GM12878 (cell line): ENCODE data around the gene TSSK3. TPM values are rescaled to one million over a fixed set of nuclear protein-coding genes. Genes with fewer than 3 reads are reported as not detected.

ENCODE experiments used
- ATAC-seq: fragments of 200-7000 bp; cut with Tn5 transposase; 3 replicates; pipeline ENCODE4 v1.9.1; 2020; ENCODE audit warnings: mild to moderate bottlenecking, moderate library complexity
- BruUV-seq: library from RNA; stranded (reverse); fragments of 400-500 nt; replicated peaks from 2 replicates; lab custom pipeline; 2021; lab: Mats Ljungman, UMichigan
- CTCF ChIA-PET: fragments of 300-600 bp; sonication (Branson Sonifier 250); formaldehyde crosslinking; extraction: SDS; loops from one replicate; lab custom pipeline; 2021; ENCODE audit warnings: inconsistent platforms; lab: Yijun Ruan, JAX
- POLR2A ChIA-PET: fragments of 350-600 bp; formaldehyde crosslinking; extraction: SDS; loops from one replicate; lab custom pipeline; 2021; ENCODE audit warnings: inconsistent platforms; lab: Charles Lee
- RAD21 ChIA-PET: fragments of 300-600 bp; sonication (Branson Sonifier 250); formaldehyde crosslinking; loops from one replicate; lab custom pipeline; 2023; ENCODE audit warnings: antibody characterized with exemption; ENCODE audit not compliant: unreplicated experiment; lab: Charles Lee
- SMC1A ChIA-PET: fragments of 300-600 bp; sonication (Branson Sonifier 250); formaldehyde crosslinking; loops from one replicate; lab custom pipeline; 2023; ENCODE audit not compliant: unreplicated experiment, uncharacterized antibody; lab: Charles Lee
- DNase-seq: peaks from one replicate; pipeline ENCODE4 v3.0.0-alpha.2; 2011; ENCODE audit warnings: low read depth, low spot score
- FAIRE-seq: peaks from 3 replicates; lab custom pipeline; 2011; peaks lifted over from hg19 to GRCh38; lab: Jason Lieb, UNC
- H2AFZ ChIP-seq: 2 replicates; pipeline ENCODE4 v1.6.0; 2011; ENCODE audit warnings: low read depth, low read length, control low read depth; ENCODE audit not compliant: control insufficient read depth
- H3K27ac ChIP-seq: 2 replicates; pipeline ENCODE4 v1.5.1; 2011; ENCODE audit warnings: control low read depth; ENCODE audit not compliant: control insufficient read depth, insufficient read depth
- H3K27me3 ChIP-seq, 2 experiments: replicated peaks in 1 of 2; 2 replicates each; pipeline versions ENCODE4 v1.6.0 to v1.6.1; 2011; ENCODE audit warnings: low read length in 1 of 2; ENCODE audit not compliant: control insufficient read depth in 2 of 2, insufficient read depth in 2 of 2
- H3K36me3 ChIP-seq, 2 experiments: 2 replicates each; pipeline ENCODE4 v1.5.1; 2011; ENCODE audit warnings: low read length in 1 of 2; ENCODE audit not compliant: control insufficient read depth in 2 of 2, insufficient read depth in 2 of 2
- H3K4me1 ChIP-seq: 2 replicates; pipeline ENCODE4 v1.6.1; 2011; ENCODE audit warnings: mild to moderate bottlenecking, low read length, moderate library complexity, mixed read lengths; ENCODE audit not compliant: control insufficient read depth, insufficient read depth
- H3K4me2 ChIP-seq: 2 replicates; pipeline ENCODE4 v1.6.0; 2011; ENCODE audit warnings: control low read depth; ENCODE audit not compliant: control insufficient read depth, insufficient read depth
- H3K4me3 ChIP-seq: fragments of 200-600 bp; sonication (generic); 2 replicates; pipeline ENCODE4 v1.5.1; 2016
- H3K79me2 ChIP-seq: 2 replicates; pipeline ENCODE4 v1.6.0; 2011; ENCODE audit warnings: low read length; ENCODE audit not compliant: control insufficient read depth, insufficient read depth
- H3K9ac ChIP-seq: 2 replicates; pipeline ENCODE4 v1.8.0; 2011; ENCODE audit warnings: low read length, control low read depth, mixed read lengths; ENCODE audit not compliant: control insufficient read depth, insufficient read depth
- H3K9me3 ChIP-seq: replicated peaks from 3 replicates; pipeline ENCODE4 v1.5.1; 2011; ENCODE audit warnings: mild to moderate bottlenecking, low read length; ENCODE audit not compliant: control insufficient read depth, insufficient read depth
- H4K20me1 ChIP-seq: 2 replicates; pipeline ENCODE4 v1.6.0; 2011; ENCODE audit not compliant: control insufficient read depth, insufficient read depth
- CEBPB ChIP-seq, 2 experiments: fragments of 150-350 bp in 1 of 2; IDR thresholded peaks; 2 replicates each; pipeline ENCODE4 v1.6.1; 2012 to 2014; ENCODE audit warnings: low read depth in 2 of 2, low read length in 2 of 2, borderline replicate concordance in 1 of 2, inconsistent platforms in 1 of 2
- JUND ChIP-seq: IDR thresholded peaks from 2 replicates; pipeline ENCODE4 v1.6.1; 2012; ENCODE audit warnings: low read depth, mild to moderate bottlenecking, low read length, improper control_type of control experiment, moderate library complexity
- KAT2A ChIP-seq: conservative IDR thresholded peaks from 2 replicates; pipeline ENCODE4 v1.6.1; 2011; ENCODE audit warnings: low read depth, low read length; ENCODE audit not compliant: control insufficient read depth
- MEF2A ChIP-seq: IDR thresholded peaks from 2 replicates; pipeline ENCODE4 v1.6.1; 2011; ENCODE audit warnings: low read depth, mild to moderate bottlenecking, low read length, moderate library complexity; ENCODE audit not compliant: insufficient read depth
- NRF1 ChIP-seq: conservative IDR thresholded peaks from 2 replicates; pipeline ENCODE4 v1.6.1; 2011; ENCODE audit warnings: mild to moderate bottlenecking, low read depth, low read length, improper control_type of control experiment
- PKNOX1 ChIP-seq: fragments of 450-650 bp; IDR thresholded peaks from 2 replicates; pipeline ENCODE4 v1.6.1; 2016; ENCODE audit warnings: mild to moderate bottlenecking
- SP1 ChIP-seq: IDR thresholded peaks from one replicate; pipeline ENCODE4 v1.6.1; 2011; ENCODE audit warnings: low read depth, low read length
- SUZ12 ChIP-seq: fragments of 200-600 bp; sonication (generic); IDR thresholded peaks from one replicate; pipeline ENCODE4 v1.6.1; 2018; ENCODE audit warnings: antibody characterized with exemption, mild to moderate bottlenecking; ENCODE audit not compliant: unreplicated experiment
- TARDBP ChIP-seq: IDR thresholded peaks from 2 replicates; pipeline ENCODE4 v1.6.1; 2016; ENCODE audit warnings: borderline replicate concordance
- WGBS: methylation state at CpG from one replicate; pipeline ENCODE4 v1.1.6; 2016; ENCODE audit warnings: low lambda C conversion rate; ENCODE audit not compliant: insufficient replicate concordance, insufficient coverage; ENCODE audit errors: missing lambda C conversion rate; 5-methylcytosine and 5-hydroxymethylcytosine counted together
- in situ Hi-C: fragments of 300-500 bp; cut with MboI; formaldehyde crosslinking; loops from 9 replicates; pipeline ENCODE4 v1.14.3; 2018; ENCODE audit warnings: mixed read lengths
- intact Hi-C: fragments of 100-400 bp; cut with micrococcal nuclease; formaldehyde crosslinking; loops from one replicate; pipeline ENCODE4 v1.14.2; 2022; ENCODE audit not compliant: unreplicated experiment
- polyA plus RNA-seq, 11 experiments: library from polyadenylated mRNA; depleted of rRNA in 4 of 11; unstranded in 6 of 11; stranded (reverse) in 5 of 11; fragments of >200 nt; fragmentation: Nextera tagmentation in 4 of 11; fragmentation: Illumina TruSeq in 1 of 11; extraction: Ambion mirVana in 4 of 11; extraction: Trizol in 1 of 11; gene quantifications; 1 replicate in 1 of 11; 2 replicates in 10 of 11; pipeline versions ENCODE4 v1.2.1 to v1.2.3, GENCODE V29; 2011 to 2016; ENCODE audit warnings: inconsistent platforms in 2 of 11, missing spikeins in 2 of 11, low read depth in 1 of 11
- total RNA-seq, 4 experiments: library from RNA; depleted of rRNA in 3 of 4; stranded (reverse); fragments of >200 nt in 3 of 4; fragmentation: Illumina TruSeq in 1 of 4; extraction: Trizol in 1 of 4; gene quantifications; 2 replicates each; pipeline versions ENCODE4 v1.2.1 to v1.2.3, GENCODE V29; 2013 to 2021
- TF ChIP-seq, protein P1 (sequence below): fragments of 450-650 bp; IDR thresholded peaks from 2 replicates; pipeline ENCODE4 v1.6.1; 2017; ENCODE audit warnings: mild to moderate bottlenecking, moderate library complexity
- TF ChIP-seq, protein P2 (sequence below): IDR thresholded peaks from 2 replicates; pipeline ENCODE4 v1.6.1; 2012; ENCODE audit warnings: improper control_type of control experiment, low read depth, low read length; ENCODE audit not compliant: insufficient replicate concordance

Gene TSSK3
- total and polyA plus RNA-seq, 10 of the 15 experiments (the other 5 are each of a cell fraction or from before 2014, with no cell fraction given) = 0.42 to 0.82 (median 0.60) TPM

- peak within 1 kb of the TSS; percentile 83 for H3K9ac ChIP-seq
- ChIA-PET POLR2A (interaction anchor here (0.5 to 3.8 kb wide), 21 partner anchors 12 to 706 kb away, joined by 3 to 46 read pairs (median 4); partner anchors contain the start of genes BSDC1, CCDC28B, HDAC1 and LCK), RAD21 (interaction anchor here (0.6 to 3.2 kb wide), 25 partner anchors 8 to 228 kb away, joined by 3 to 30 read pairs (median 4); partner anchors contain the start of genes BSDC1, EIF3I, HDAC1 and KPNA6), SMC1A (interaction anchor here (1.0 to 3.4 kb wide), 7 partner anchors 8 to 78 kb away, joined by 3 to 16 read pairs (median 6); partner anchors contain the start of gene BSDC1), CTCF (interaction anchor here (0.7 to 2.4 kb wide), 15 partner anchors 12 to 135 kb away, joined by 3 to 17 read pairs (median 4); partner anchors contain the start of genes BSDC1 and CCDC28B)
- no peaks in the 10 kb centered on the region for H3K9me3 ChIP-seq
- H3K4me1 ChIP-seq = peaks cover 57% of the 10 kb centered on the region
- no peak within 1 kb of the TSS for H2AFZ ChIP-seq
- H3K79me2 ChIP-seq = peaks cover 24% of the 10 kb centered on the region
- no peaks in the 10 kb centered on the region; the same call in 1 of the 2 replicates for H4K20me1 ChIP-seq
- H3K27me3 ChIP-seq = no peaks in the 10 kb centered on the region
- peak within 1 kb of the TSS; percentile 80 for H3K4me3 ChIP-seq
- peak within 1 kb of the TSS; percentile 81 for H3K27ac ChIP-seq
- DNase-seq = no peak
- in situ Hi-C loops = no loop called here
- ATAC-seq = peak; percentile 51
- peak within 1 kb of the TSS; percentile 78 for H3K4me2 ChIP-seq
- WGBS = 2% methylated on average over 41 of the region's 95 CpGs
- FAIRE-seq = no peak
- H3K36me3 ChIP-seq = peaks cover 16% of the 10 kb centered on the region in 2 experiments
- no TSS peak for BruUV-seq
- intact Hi-C loops = loop anchor here (2.0 kb wide), 3 partner anchors 15 to 59 kb away; partner anchors contain the start of gene BSDC1
- TF ChIP-seq NRF1 (peak; percentile 27; the same call in 1 of the 2 replicates), CEBPB (IDR thresholded peaks at IDR 0.05; ENCODE audit: borderline replicate concordance in 1 of 2, low read depth in 2 of 2, low read length in 2 of 2) (no peak), SP1 (no peak), KAT2A (no peak), MEF2A (no peak), JUND (no peak), SUZ12 (no peak), TARDBP (no peak), PKNOX1 (no peak)
- TF ChIP-seq, protein P1, sequence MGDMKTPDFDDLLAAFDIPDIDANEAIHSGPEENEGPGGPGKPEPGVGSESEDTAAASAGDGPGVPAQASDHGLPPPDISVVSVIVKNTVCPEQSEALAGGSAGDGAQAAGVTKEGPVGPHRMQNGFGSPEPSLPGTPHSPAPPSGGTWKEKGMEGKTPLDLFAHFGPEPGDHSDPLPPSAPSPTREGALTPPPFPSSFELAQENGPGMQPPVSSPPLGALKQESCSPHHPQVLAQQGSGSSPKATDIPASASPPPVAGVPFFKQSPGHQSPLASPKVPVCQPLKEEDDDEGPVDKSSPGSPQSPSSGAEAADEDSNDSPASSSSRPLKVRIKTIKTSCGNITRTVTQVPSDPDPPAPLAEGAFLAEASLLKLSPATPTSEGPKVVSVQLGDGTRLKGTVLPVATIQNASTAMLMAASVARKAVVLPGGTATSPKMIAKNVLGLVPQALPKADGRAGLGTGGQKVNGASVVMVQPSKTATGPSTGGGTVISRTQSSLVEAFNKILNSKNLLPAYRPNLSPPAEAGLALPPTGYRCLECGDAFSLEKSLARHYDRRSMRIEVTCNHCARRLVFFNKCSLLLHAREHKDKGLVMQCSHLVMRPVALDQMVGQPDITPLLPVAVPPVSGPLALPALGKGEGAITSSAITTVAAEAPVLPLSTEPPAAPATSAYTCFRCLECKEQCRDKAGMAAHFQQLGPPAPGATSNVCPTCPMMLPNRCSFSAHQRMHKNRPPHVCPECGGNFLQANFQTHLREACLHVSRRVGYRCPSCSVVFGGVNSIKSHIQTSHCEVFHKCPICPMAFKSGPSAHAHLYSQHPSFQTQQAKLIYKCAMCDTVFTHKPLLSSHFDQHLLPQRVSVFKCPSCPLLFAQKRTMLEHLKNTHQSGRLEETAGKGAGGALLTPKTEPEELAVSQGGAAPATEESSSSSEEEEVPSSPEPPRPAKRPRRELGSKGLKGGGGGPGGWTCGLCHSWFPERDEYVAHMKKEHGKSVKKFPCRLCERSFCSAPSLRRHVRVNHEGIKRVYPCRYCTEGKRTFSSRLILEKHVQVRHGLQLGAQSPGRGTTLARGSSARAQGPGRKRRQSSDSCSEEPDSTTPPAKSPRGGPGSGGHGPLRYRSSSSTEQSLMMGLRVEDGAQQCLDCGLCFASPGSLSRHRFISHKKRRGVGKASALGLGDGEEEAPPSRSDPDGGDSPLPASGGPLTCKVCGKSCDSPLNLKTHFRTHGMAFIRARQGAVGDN = peak; percentile 85
- TF ChIP-seq, protein P2, sequence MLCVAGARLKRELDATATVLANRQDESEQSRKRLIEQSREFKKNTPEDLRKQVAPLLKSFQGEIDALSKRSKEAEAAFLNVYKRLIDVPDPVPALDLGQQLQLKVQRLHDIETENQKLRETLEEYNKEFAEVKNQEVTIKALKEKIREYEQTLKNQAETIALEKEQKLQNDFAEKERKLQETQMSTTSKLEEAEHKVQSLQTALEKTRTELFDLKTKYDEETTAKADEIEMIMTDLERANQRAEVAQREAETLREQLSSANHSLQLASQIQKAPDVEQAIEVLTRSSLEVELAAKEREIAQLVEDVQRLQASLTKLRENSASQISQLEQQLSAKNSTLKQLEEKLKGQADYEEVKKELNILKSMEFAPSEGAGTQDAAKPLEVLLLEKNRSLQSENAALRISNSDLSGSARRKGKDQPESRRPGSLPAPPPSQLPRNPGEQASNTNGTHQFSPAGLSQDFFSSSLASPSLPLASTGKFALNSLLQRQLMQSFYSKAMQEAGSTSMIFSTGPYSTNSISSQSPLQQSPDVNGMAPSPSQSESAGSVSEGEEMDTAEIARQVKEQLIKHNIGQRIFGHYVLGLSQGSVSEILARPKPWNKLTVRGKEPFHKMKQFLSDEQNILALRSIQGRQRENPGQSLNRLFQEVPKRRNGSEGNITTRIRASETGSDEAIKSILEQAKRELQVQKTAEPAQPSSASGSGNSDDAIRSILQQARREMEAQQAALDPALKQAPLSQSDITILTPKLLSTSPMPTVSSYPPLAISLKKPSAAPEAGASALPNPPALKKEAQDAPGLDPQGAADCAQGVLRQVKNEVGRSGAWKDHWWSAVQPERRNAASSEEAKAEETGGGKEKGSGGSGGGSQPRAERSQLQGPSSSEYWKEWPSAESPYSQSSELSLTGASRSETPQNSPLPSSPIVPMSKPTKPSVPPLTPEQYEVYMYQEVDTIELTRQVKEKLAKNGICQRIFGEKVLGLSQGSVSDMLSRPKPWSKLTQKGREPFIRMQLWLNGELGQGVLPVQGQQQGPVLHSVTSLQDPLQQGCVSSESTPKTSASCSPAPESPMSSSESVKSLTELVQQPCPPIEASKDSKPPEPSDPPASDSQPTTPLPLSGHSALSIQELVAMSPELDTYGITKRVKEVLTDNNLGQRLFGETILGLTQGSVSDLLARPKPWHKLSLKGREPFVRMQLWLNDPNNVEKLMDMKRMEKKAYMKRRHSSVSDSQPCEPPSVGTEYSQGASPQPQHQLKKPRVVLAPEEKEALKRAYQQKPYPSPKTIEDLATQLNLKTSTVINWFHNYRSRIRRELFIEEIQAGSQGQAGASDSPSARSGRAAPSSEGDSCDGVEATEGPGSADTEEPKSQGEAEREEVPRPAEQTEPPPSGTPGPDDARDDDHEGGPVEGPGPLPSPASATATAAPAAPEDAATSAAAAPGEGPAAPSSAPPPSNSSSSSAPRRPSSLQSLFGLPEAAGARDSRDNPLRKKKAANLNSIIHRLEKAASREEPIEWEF = no peak
Measured at GRCh38 chr1:32335790-32336590, 26.3 kb upstream of the TSSK3 start, which contains the start of gene MARCKSL1. Gene MARCKSL1, minus strand, starts transcription at chr1:32336233. Its CDS starts 200 bp downstream, at chr1:32336033.
